Femur (tissue), 1 donor: ENCODE measurements around the gene LRRC4C.
"Not testable (repeated sequence)": the region's sequence is repeated elsewhere in the genome, so short reads cannot be mapped to it uniquely, and the experiment has no call there.

Experiments used
- DNase-seq: peaks from one replicate; pipeline ENCODE4 v3.0.0-alpha.2; 2017

Gene LRRC4C

GRCh38 chr11:40642284-40642683 is 817.2 kb downstream of the LRRC4C start:
- no peak for DNase-seq

DNA sequence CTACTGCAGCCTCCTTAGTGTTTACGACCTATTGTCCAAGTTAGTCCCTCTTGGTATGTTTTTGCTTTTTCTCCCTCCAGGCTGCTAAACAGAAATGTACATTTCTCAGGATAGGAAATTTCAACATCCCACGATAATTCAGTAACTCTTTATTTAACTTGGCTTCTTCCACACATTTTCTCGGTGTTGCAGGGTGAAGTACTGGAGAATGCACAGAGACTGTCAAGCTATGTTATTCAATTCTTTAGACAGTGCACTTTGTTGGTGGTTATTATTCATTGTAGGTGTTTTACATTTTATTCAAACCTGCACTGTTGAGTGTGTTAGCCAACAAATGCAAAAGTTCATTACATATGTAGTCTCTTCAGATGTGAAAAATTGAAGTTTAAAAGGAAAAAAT is 839.8 kb downstream of the LRRC4C start:
- DNase-seq, result no peak

DNA sequence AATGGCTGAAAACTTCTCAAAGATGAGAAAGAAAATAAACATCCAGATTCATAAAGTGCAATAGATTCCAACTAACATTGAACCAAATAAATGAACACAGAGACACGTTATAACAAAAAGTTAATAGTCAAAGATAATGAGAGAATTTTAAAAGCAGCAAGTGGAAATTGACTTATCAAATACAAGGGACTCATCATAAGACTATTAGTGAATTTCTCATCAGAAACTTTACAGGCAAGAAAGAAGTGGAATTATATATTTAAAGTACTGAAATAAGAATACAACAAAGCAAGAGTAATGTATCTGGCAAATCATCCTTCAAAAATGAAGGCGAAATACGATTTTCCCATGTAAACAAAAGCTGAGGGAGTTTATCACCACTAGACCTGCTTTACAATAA is 852.7 kb downstream of the LRRC4C start:
- no peak for DNase-seq

DNA sequence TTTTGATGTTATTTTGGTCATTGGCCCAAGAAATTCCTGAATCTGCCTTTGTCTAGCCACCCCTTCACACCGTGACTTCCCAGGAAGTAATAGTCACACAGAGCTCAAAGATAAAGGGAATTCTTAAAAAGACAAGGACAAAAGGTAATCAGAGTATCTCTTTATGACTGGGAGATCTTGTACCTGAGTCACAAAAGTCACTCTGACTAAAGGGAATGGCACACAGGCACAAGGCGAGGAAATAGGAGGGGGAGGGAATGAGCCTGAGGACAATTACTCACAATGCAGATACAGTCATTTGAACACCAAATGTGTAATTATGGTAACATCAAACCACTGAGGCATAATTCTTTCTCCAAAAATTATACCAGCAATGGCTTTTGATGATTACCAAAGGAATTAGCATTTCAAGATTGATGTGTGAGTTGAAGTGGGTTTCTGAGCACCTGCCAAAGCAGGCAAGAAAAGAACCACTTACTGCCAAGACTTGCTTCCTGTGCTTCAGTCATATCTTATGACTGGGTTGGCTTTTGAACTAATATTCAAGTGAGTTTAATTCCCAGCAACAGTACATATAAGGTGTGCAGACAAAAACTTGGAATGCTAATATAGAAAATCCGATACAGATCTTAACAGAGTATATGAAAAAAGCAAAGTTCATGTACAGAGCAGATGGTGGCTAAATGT is 856.4 kb downstream of the LRRC4C start:
- no peak for DNase-seq

DNA sequence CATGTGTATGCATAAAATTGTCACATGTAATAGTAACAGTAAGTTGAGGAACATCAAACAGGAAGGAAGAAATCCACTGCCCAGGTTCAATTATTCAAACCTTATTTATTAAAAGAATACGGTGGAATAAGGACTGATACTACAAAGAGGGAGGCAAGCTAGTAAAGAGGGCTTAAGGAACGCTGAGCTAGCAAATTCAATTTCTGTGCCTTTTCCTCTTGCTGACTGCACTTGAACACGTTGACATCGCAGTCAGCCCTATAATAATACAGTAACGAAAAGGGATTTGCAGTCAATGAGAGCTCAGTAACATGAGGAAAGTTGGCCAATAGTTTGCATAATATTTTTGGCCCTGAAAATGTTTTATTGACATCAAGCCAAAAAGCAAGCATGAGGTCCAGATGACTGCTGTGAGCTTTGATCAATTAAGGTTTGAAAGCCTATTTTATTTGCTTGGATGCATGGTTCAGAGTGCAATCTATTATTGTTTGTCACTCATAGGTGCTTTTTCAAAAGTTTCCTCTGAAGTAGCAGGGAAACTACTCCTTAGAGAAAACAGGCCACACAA is 861.8 kb downstream of the LRRC4C start:
- DNase-seq, result no peak

GRCh38 chr11:40573254-40573891 is 886.1 kb downstream of the LRRC4C start:
- DNase-seq, result no peak

DNA sequence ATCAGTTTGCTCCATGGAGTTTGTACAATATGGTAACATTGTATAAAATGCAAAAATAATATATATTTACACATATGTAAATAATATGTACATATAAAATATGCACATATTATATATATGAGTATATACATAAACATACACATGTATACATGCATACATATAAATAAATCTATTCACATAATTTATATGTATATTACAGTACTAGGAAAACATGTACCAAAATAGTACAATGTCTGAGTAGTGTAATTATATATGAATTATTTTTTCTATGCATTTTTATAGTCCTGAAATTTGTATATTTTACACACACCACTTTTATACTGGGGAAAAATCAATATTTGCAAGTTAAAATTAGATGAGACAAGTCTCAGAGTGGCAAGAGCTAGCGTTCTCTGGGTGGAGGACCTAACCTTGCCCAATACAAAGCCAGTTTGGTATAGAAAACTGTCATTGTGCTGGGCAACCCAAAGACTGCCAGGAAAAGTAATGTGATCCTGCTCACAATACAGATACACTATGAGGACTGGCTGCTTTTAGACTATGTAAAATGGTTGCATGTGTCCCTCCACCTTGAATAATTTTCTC is 889.4 kb downstream of the LRRC4C start:
- DNase-seq, result no peak

- DNase-seq, result no peak
Observed at GRCh38 chr11:40567392-40567791, 892.1 kb downstream of the LRRC4C start.

GRCh38 chr11:40544162-40544561 is 915.3 kb downstream of the LRRC4C start:
- no peak for DNase-seq

- DNase-seq, result no peak
Observed at GRCh38 chr11:40542821-40543220, 916.6 kb downstream of the LRRC4C start.

DNA sequence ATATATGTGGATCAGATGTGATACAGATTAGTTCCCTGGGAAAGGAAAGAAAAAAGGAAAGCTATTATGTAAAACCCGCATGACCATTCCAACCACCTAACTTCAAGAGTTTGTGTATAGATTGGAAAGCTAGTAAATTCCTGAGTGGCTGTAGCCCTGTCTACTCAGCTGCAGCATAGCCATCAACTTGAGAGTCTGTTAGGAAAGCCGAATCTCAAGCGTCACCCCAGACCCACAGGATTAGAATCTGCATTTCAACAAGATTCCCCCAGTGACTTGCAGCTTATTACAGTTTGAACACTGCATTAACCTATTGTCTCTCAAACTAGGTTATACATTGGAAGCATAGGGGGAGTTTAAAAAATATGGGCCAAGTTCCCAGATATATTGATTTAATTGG is 921.7 kb downstream of the LRRC4C start:
- no peak for DNase-seq

- not testable (repeated sequence) for DNase-seq
Observed at GRCh38 chr11:40522080-40522479, 937.4 kb downstream of the LRRC4C start.

- DNase-seq, result no peak
Observed at GRCh38 chr11:40517122-40517521, 942.3 kb downstream of the LRRC4C start.

DNA sequence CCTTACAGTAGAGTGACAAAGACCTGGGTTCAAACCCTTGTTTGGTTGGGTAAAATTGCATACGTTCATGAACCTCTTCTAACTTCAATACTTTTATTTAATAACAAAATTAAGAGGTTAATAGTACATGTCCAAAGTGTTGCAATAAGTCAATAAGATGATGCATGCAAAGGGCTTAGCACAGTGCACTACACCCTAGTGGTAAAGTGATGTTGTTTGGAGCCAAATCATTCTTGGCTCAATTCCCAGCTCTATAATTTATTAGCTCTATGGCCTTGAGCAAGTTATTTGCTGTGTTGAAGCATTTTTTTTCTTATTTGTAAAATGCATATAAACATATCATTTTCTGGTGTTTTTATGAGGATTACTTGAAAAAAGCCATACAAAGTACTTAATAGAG is 945.3 kb downstream of the LRRC4C start:
- DNase-seq, result no peak

DNA sequence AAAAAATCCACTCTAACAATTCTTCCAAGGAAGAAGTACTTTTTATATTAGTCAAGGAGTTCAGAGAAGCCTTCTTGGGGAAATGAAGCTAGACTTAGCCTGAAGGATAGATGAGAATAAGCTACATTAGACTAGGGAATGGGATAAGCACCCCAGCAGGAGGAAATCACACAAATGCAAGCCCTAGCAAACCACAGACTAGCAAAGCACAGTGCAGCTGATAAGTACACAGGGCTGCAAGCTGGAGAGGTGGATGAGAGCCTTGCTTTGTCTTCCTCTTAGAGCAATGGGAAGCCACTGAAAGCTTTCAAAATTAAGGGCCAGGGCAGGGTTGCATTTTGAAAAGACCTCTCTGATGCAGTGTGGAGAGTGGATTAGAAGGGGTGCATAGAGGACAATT is 946.2 kb downstream of the LRRC4C start:
- DNase-seq, result no peak

DNA sequence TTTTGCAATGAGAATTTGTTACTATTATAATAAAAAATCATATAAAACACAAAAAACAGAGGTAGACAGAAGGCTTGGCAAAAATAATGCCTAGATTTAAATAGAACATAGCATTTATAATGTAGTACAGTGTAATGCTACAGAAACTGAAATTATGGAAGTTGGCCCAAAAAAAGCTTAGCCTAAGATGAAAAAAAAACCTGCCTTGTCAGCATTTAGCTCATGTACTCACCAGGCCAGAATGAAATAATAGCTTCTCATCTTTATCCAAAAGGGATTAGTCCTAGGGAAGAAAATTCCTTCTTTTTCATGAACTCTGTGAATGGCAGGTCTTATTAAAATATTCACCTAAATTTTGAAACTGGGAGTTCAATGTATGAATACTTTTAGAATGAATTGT is 951.1 kb downstream of the LRRC4C start:
- DNase-seq, result no peak

DNA sequence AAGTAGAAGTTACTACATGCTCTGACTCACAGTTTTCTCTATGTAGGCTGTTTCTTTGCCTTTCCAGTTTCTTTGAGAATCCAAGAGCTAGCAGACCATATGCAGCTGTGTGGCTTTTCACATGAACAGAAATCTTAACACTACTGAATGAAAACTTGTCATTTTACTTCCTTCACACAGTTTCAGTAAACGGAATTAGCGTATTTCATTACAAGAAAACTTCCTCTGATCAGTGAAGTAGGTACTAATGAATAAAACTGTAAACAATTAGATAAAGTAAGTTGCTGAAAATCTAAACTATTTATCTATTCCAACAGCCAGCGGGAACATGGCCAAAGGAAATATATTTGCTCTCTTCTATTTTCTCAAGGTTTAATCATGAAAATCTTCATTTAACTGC is 953.2 kb downstream of the LRRC4C start:
- no peak for DNase-seq

DNA sequence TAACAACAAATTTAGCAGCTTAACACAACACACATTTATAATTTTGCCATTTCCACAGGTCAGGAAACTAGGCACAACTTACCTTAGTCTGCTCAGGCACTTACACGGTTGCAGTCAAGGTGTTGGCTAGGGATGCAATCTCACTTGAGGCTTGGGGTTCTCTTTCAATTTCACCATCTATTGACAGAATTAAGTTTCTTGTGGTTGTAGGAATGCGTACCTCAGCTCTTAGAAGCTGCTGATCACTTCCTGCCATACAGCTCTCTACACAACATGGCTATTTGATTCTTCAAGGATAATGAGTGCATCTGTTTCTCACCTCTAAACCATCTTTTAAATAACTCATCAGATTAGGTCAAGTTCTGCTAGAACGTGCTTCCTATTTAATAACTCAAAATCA is 968.1 kb downstream of the LRRC4C start:
- no peak for DNase-seq

GRCh38 chr11:40467771-40468170 is 991.7 kb downstream of the LRRC4C start:
- DNase-seq, result no peak

GRCh38 chr11:40445391-40445790 is 1014.1 kb downstream of the LRRC4C start:
- no peak for DNase-seq

DNA sequence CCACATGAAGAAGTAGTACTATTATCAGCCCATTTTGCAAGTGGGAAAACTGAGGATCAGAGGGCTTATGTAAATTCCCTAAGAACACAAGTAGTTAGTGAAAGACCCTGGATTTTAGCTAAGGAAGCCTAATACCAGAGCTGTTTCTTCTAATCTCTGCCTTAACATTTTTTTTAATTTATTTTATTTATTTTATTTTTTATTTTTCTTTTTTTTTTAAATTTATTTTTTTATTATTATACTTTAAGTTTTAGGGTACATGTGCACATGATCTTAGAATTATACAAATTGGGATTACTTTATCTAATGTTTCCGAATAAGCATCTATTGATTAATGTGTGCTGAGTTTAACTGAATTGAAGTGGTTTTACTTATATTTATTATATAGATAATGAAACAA is 1015.3 kb downstream of the LRRC4C start:
- DNase-seq, result no peak

DNA sequence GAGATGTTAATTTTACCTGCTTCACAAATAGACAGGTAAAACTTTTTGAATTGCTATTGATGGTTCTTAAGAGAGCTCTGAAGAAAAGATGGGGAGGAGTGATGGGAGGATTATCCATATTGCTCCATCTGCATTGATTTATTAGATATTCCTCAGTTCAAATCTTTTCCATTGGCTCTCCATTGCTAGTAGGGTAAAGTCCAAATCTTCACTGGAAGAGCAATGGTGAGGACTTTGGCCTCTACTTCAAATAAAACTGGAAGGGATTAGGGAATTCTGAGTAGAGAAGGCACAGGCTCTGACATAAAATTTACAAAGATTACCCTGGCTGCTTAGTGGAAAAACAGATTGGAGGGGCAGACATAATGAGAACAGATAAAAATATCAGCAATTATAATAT is 1024.1 kb downstream of the LRRC4C start:
- DNase-seq, result no peak

GRCh38 chr11:40434926-40435325 is 1024.5 kb downstream of the LRRC4C start:
- DNase-seq, result no peak

DNA sequence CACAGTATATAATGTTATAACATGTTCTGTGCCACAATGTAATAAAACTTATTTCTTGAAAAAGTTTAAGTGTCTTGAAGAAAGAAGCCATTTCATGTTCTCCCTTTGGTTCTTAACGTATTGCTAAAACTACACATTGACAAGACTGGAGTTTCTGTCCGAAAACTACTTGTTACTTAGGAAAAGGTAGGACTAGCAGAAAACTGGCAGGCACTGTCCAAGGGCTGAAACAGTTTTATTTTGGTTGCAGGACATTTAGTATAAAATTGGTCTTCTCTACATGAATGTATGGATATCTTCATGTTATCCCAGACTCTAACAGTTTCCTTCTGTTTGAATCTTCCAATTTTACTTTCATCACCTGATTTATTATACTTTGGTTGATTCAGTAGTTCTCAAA is 1027.1 kb downstream of the LRRC4C start:
- no peak for DNase-seq
